Heart left ventricle (tissue), 13 donors: ENCODE measurements around the gene SDR42E2.

Source experiments
- CTCF ChIP-seq, 12 donors: fragments of 200-600 bp; sonication (generic) in 4 of 12; IDR thresholded peaks; one replicate each; pipeline versions ENCODE4 v1.5.0 to v1.8.0; 2018 to 2022; ENCODE audit warnings: antibody characterized with exemption in 12 of 12, mild to moderate bottlenecking in 5 of 12
- POLR2A ChIP-seq, 2 donors: fragments of 450-650 bp; IDR thresholded peaks; one replicate each; pipeline ENCODE4 v1.6.1; 2017; ENCODE audit warnings: antibody characterized with exemption in 2 of 2, mild to moderate bottlenecking in 2 of 2, moderate library complexity in 2 of 2
- donor health status: ischemic (EF 13 %, LVEDD 7.1; RV severe dilation, severe dysfunction).
- donor health status: DM: no; HTN: yes; CAD: no.
- donor health status: DM: no; HTN: no; CAD: no.
- donor health status: ischemic (EF 25% LVEDD 6.9; RV normal size, moderate dysfunction).
- donor health status: ischemic (EF 25% LVEDD 5.7; RV mildly dilated, moderate dysfunction).
- donor health status: ischemic (EF 35%, LVEDD 5.7; RV mildly dilated, moderate dysfunction).
- donor health status: nonischemic (EF 11% LVEDD 7.7; RV severe dilation, severe dysfunction).
- donor health status: DM: yes; HTN: yes; CAD: no.
- donor health status: PGD.
- donor health status: ischemic (EF 29% LVEDD 5.4; RV normal size, mild dysfunction).
- donor health status: nonischemic (EF 23%, LVEDD 6.1; RV moderate dilation, normal function).

GRCh38 chr16:22138482-22138881 is 23.8 kb upstream of the SDR42E2 start:
- TF ChIP-seq CTCF (IDR thresholded peaks at IDR 0.05) = no peak
- no peak for TF ChIP-seq POLR2A (IDR thresholded peaks at IDR 0.05)
